ENCODE measurements around the gene HNRNPL. TPM values are rescaled to one million over a fixed set of nuclear protein-coding genes. Genes with fewer than 3 reads are reported as not detected.

The HNRNPL gene
- polyA plus RNA-seq, 2 of the 4 experiments (the other 2 are of a cell fraction) = 380 to 487 TPM

DNA sequence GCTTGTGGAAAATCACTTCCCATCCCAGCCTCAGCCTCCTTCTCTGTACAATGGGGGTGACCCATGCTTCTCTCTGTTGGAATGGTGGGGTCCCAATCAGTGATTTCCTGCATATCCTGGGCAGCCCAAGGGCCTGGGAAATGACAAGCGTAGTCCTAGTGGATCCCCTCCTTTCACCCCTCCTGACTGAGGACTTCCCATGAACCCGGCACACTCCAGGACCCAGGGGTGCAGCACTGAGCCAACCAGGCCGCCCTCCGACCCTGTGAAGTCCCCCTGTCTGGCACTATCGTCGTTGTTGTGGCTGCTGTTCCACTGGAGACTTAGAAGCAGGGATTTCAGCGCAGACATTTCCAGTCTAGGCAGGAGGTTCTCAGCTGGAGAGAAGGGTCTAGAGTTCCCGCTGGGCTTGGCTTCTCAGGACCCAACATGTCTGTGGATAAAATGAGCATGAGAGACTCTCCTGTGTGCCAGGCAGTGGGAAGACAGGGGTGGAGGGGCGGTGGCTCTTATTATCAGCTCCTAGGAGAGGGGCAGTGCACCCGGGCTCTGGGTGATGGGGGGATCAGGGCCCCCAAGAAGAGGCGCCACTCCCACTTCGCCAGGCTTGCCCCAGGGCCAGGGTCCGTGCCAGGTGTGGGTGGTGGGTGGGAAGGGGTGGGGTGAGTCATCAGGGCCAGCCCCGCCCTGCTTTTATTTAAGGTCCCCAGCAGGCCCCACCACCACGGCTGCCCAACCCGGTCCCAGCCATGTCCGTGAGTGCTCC is 61.1 kb downstream of the HNRNPL start, which contains the start of gene LGALS7B:
Gene LGALS7B (plus strand): TSS at position 723 of the 766 bp plus-strand sequence. CDS start 27 bp downstream, at position 750.
- no peak for TF ChIP-seq HEYL (CRISPR knock-in tag; IDR thresholded peaks at IDR 0.05)
- no peak for TF ChIP-seq NR3C1 (IDR thresholded peaks at IDR 0.05)
- TF ChIP-seq REST (IDR thresholded peaks at IDR 0.05) = no peak
- no peak for TF ChIP-seq CHD4 (IDR thresholded peaks at IDR 0.05; ENCODE audit: borderline replicate concordance)
- 0 out of 2 replicates have a peak, but pooled peaks have one; percentile 23 for TF ChIP-seq KDM1A (IDR thresholded peaks at IDR 0.05; ENCODE audit: low read depth)
- CTCF ChIA-PET = interaction anchor here (1.0 to 1.4 kb wide), 2 partner anchors 10 to 19 kb away, joined by 4 read pairs; no protein-coding TSS in a partner anchor
- FAIRE-seq (no peak), DNase-seq (ENCODE audit: low read depth in 1 of 2, low spot score in 1 of 2) (no peak), ATAC-seq (peak in 1 of 2 experiments; percentile 12; a peak in 3 of 6 replicates)
- Histone ChIP-seq H3K9me3 (no peaks in the 10 kb centered on the region), H3K4me3 (no peak within 1 kb of the TSS), H3K4me2 (no peak within 1 kb of the TSS), H3K4me1 (peaks cover 21% of the 10 kb centered on the region), H3K27ac (peak within 1 kb of the TSS; percentile 32 to 46; a peak in 5 of 6 replicates)
- POLR2A ChIA-PET = no interaction called here
- 77% methylated on average over 12 of the region's 17 CpGs for WGBS (ENCODE audit: missing lambda C conversion rate)

DNA sequence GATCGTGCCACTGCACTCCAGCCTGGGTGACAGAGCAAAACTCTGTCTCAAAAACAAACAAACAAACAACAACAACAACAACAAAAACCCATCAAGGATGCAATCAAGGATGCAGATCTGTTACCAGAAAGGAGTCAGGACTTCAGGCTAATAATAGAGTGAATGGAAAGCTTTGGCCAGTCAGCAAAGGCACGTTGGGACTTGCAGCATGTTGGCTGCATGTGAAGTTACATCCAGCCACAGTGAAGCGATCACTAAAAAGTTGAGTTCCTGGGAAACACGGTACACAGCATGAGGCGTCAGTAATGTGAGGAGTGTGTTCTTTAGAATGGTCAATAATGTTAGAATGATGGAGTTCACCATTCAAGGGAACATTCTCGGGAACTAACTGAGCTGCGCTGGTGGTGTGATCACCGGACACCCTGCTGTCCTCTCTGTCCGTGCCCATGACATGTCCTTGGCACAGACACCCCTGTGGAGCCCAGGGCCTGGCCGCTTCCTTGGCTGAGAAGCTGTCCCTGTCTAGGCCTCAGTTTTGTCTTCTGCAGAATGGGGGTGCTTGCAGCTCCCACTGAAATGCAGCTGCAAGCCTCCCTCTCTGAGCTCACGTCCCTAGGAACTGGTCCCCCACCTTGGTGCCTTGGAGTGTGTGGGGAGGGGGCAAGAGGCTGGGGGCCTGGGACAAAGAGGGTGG is 63.1 kb downstream of the HNRNPL start:
- Histone ChIP-seq H3K4me3 (no peak overlapping the region), H3K4me2 (no peak overlapping the region), H3K4me1 (peaks cover 19% of the 10 kb centered on the region), H3K27ac (peak overlapping the region in 1 of 2 experiments; percentile 29; a peak in 3 of 6 replicates), H3K9me3 (no peaks in the 10 kb centered on the region)
- DNase-seq (ENCODE audit: low read depth in 1 of 2, low spot score in 1 of 2) (no peak), FAIRE-seq (peak; percentile 70), ATAC-seq (no peak)
- WGBS (ENCODE audit: missing lambda C conversion rate) = 87% methylated on average over 11 of the region's 11 CpGs
- POLR2A ChIA-PET = no interaction called here
- CTCF ChIA-PET = interaction anchor here (0.6 to 3.0 kb wide), 6 partner anchors 8 to 552 kb away, joined by 3 to 22 read pairs (median 4); partner anchors contain the start of genes MRPS12 and SARS2
- TF ChIP-seq, protein P1, sequence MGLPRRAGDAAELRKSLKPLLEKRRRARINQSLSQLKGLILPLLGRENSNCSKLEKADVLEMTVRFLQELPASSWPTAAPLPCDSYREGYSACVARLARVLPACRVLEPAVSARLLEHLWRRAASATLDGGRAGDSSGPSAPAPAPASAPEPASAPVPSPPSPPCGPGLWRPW (IDR thresholded peaks at IDR 0.05) = no peak
- TF ChIP-seq, protein P2, sequence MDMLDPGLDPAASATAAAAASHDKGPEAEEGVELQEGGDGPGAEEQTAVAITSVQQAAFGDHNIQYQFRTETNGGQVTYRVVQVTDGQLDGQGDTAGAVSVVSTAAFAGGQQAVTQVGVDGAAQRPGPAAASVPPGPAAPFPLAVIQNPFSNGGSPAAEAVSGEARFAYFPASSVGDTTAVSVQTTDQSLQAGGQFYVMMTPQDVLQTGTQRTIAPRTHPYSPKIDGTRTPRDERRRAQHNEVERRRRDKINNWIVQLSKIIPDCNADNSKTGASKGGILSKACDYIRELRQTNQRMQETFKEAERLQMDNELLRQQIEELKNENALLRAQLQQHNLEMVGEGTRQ (IDR thresholded peaks at IDR 0.05) = no peak
- TF ChIP-seq CHD4 (IDR thresholded peaks at IDR 0.05; ENCODE audit: borderline replicate concordance) = peak; percentile 79
- TF ChIP-seq HDAC2 (IDR thresholded peaks at IDR 0.05) = no peak
- no peak for TF ChIP-seq MYC (IDR thresholded peaks at IDR 0.05; ENCODE audit: borderline replicate concordance, low read length)
- TF ChIP-seq KDM5A (IDR thresholded peaks at IDR 0.05) = no peak
- TF ChIP-seq KDM1A (IDR thresholded peaks at IDR 0.05; ENCODE audit: low read depth) = peak; percentile 72; the same call in 1 of the 2 replicates
- no peak for TF ChIP-seq JUNB (IDR thresholded peaks at IDR 0.05)
- no peak for TF ChIP-seq FOSL2 (IDR thresholded peaks at IDR 0.05)
- no peak for TF ChIP-seq FOSL2 (CRISPR knock-in tag; IDR thresholded peaks at IDR 0.05)

Small RNAs within 50 kb of the gene (small RNA-seq; reads per million reads assigned to genes)
- gene RNU6-140P = 0 to 12.2 (median 0) reads per million in 6 experiments

Other genes with a start within 250 kb of the HNRNPL start
- 0.78 and 1.2 TPM in 2 replicates for gene MAP4K1, start 232.0 kb downstream of the HNRNPL start, polyA plus RNA-seq (2011; rRNA removed)
- gene MAP4K1, start 232.0 kb downstream of the HNRNPL start, polyA plus RNA-seq (2017; fragmentation: RNase III; extraction: RNeasy Plus Mini Kit Qiagen cat#74134 plus additional on column Dnase treatment) = 1.3 to 2.6 TPM (median 2.1 TPM) in 3 replicates
- 419 and 491 TPM in 2 replicates for gene EIF3K, start 230.8 kb downstream of the HNRNPL start, polyA plus RNA-seq (2011; rRNA removed)
- 910 to 1,057 TPM (median 937 TPM) in 3 replicates for gene EIF3K, start 230.8 kb downstream of the HNRNPL start, polyA plus RNA-seq (2017; fragmentation: RNase III; extraction: RNeasy Plus Mini Kit Qiagen cat#74134 plus additional on column Dnase treatment)
- 605 and 614 TPM in 2 replicates for gene ACTN4, start 202.3 kb downstream of the HNRNPL start, polyA plus RNA-seq (2011; rRNA removed)
- gene ACTN4, start 202.3 kb downstream of the HNRNPL start, polyA plus RNA-seq (2017; fragmentation: RNase III; extraction: RNeasy Plus Mini Kit Qiagen cat#74134 plus additional on column Dnase treatment) = 967 to 1,087 TPM (median 1,011 TPM) in 3 replicates
- 10.0 and 12.3 TPM in 2 replicates for gene CAPN12, start 105.5 kb downstream of the HNRNPL start, polyA plus RNA-seq (2011; rRNA removed)
- gene CAPN12, start 105.5 kb downstream of the HNRNPL start, polyA plus RNA-seq (2017; fragmentation: RNase III; extraction: RNeasy Plus Mini Kit Qiagen cat#74134 plus additional on column Dnase treatment) = 8.6 to 11.7 TPM (median 11.0 TPM) in 3 replicates
- gene LGALS7, start 76.5 kb downstream of the HNRNPL start, polyA plus RNA-seq (2011; rRNA removed) = not detected in 2 replicates
- gene LGALS7, start 76.5 kb downstream of the HNRNPL start, polyA plus RNA-seq (2017; fragmentation: RNase III; extraction: RNeasy Plus Mini Kit Qiagen cat#74134 plus additional on column Dnase treatment) = not detected in 3 replicates
- gene LGALS7B, start 60.8 kb downstream of the HNRNPL start, polyA plus RNA-seq (2011; rRNA removed) = 0.27 TPM in 1 of 2 replicates, not detected in the other
- not detected in 3 replicates for gene LGALS7B, start 60.8 kb downstream of the HNRNPL start, polyA plus RNA-seq (2017; fragmentation: RNase III; extraction: RNeasy Plus Mini Kit Qiagen cat#74134 plus additional on column Dnase treatment)
- 2.5 and 3.3 TPM in 2 replicates for gene LGALS4, start 37.0 kb downstream of the HNRNPL start, polyA plus RNA-seq (2011; rRNA removed)
- gene LGALS4, start 37.0 kb downstream of the HNRNPL start, polyA plus RNA-seq (2017; fragmentation: RNase III; extraction: RNeasy Plus Mini Kit Qiagen cat#74134 plus additional on column Dnase treatment) = 0.38 to 0.94 TPM (median 0.84 TPM) in 3 replicates
- 383 and 431 TPM in 2 replicates for gene ECH1, start 18.2 kb downstream of the HNRNPL start, polyA plus RNA-seq (2011; rRNA removed)
- gene ECH1, start 18.2 kb downstream of the HNRNPL start, polyA plus RNA-seq (2017; fragmentation: RNase III; extraction: RNeasy Plus Mini Kit Qiagen cat#74134 plus additional on column Dnase treatment) = 393 to 394 TPM (median 394 TPM) in 3 replicates
- gene RINL, start 28.3 kb upstream of the HNRNPL start, polyA plus RNA-seq (2011; rRNA removed) = 6.3 and 6.6 TPM in 2 replicates
- gene RINL, start 28.3 kb upstream of the HNRNPL start, polyA plus RNA-seq (2017; fragmentation: RNase III; extraction: RNeasy Plus Mini Kit Qiagen cat#74134 plus additional on column Dnase treatment) = 2.9 to 3.5 TPM (median 3.1 TPM) in 3 replicates
- 28.6 and 31.5 TPM in 2 replicates for gene SIRT2, start 49.6 kb upstream of the HNRNPL start, polyA plus RNA-seq (2011; rRNA removed)
- gene SIRT2, start 49.6 kb upstream of the HNRNPL start, polyA plus RNA-seq (2017; fragmentation: RNase III; extraction: RNeasy Plus Mini Kit Qiagen cat#74134 plus additional on column Dnase treatment) = 28.3 to 30.4 TPM (median 30.4 TPM) in 3 replicates
- 25.6 and 35.0 TPM in 2 replicates for gene NFKBIB, start 50.0 kb upstream of the HNRNPL start, polyA plus RNA-seq (2011; rRNA removed)
- 56.4 to 61.7 TPM (median 59.5 TPM) in 3 replicates for gene NFKBIB, start 50.0 kb upstream of the HNRNPL start, polyA plus RNA-seq (2017; fragmentation: RNase III; extraction: RNeasy Plus Mini Kit Qiagen cat#74134 plus additional on column Dnase treatment)
- gene CCER2, start 62.2 kb upstream of the HNRNPL start, polyA plus RNA-seq (2011; rRNA removed) = 0.40 and 0.68 TPM in 2 replicates
- gene CCER2, start 62.2 kb upstream of the HNRNPL start, polyA plus RNA-seq (2017; fragmentation: RNase III; extraction: RNeasy Plus Mini Kit Qiagen cat#74134 plus additional on column Dnase treatment) = 1.1 to 1.9 TPM (median 1.5 TPM) in 3 replicates
- gene SARS2, start 80.8 kb upstream of the HNRNPL start, polyA plus RNA-seq (2011; rRNA removed) = 46.1 and 46.7 TPM in 2 replicates
- 81.8 to 98.0 TPM (median 93.4 TPM) in 3 replicates for gene SARS2, start 80.8 kb upstream of the HNRNPL start, polyA plus RNA-seq (2017; fragmentation: RNase III; extraction: RNeasy Plus Mini Kit Qiagen cat#74134 plus additional on column Dnase treatment)
- gene MRPS12, start 81.0 kb upstream of the HNRNPL start, polyA plus RNA-seq (2011; rRNA removed) = 92.8 and 104 TPM in 2 replicates
- 198 to 217 TPM (median 213 TPM) in 3 replicates for gene MRPS12, start 81.0 kb upstream of the HNRNPL start, polyA plus RNA-seq (2017; fragmentation: RNase III; extraction: RNeasy Plus Mini Kit Qiagen cat#74134 plus additional on column Dnase treatment)
- gene FBXO17, start 125.8 kb upstream of the HNRNPL start, polyA plus RNA-seq (2011; rRNA removed) = 68.1 and 73.1 TPM in 2 replicates
- 98.5 to 112 TPM (median 111 TPM) in 3 replicates for gene FBXO17, start 125.8 kb upstream of the HNRNPL start, polyA plus RNA-seq (2017; fragmentation: RNase III; extraction: RNeasy Plus Mini Kit Qiagen cat#74134 plus additional on column Dnase treatment)
- gene FBXO27, start 182.6 kb upstream of the HNRNPL start, polyA plus RNA-seq (2011; rRNA removed) = 13.4 and 15.2 TPM in 2 replicates
- gene FBXO27, start 182.6 kb upstream of the HNRNPL start, polyA plus RNA-seq (2017; fragmentation: RNase III; extraction: RNeasy Plus Mini Kit Qiagen cat#74134 plus additional on column Dnase treatment) = 12.5 to 17.5 TPM (median 14.2 TPM) in 3 replicates
- gene ACP7, start 234.4 kb upstream of the HNRNPL start, polyA plus RNA-seq (2011; rRNA removed) = 0.06 and 0.08 TPM in 2 replicates
- gene ACP7, start 234.4 kb upstream of the HNRNPL start, polyA plus RNA-seq (2017; fragmentation: RNase III; extraction: RNeasy Plus Mini Kit Qiagen cat#74134 plus additional on column Dnase treatment) = 0.25 to 0.44 TPM (median 0.28 TPM) in 3 replicates

Data from A549 (cell line).